GM10847 (cell line): ENCODE data around the gene DMPK.

Experiments used
- POLR2A ChIP-seq: IDR thresholded peaks from 2 replicates; pipeline ENCODE4 v1.6.1; 2011; ENCODE audit not compliant: insufficient read length; ENCODE audit errors: extremely low read depth

Gene DMPK

GRCh38 chr19:45782162-45782691 lies at the start of gene DMPK:
TSS of gene DMPK (minus strand) at chr19:45782490. CDS start at chr19:45782352, 138 bp downstream.
- TF ChIP-seq POLR2A, result no peak

- TF ChIP-seq POLR2A, result no peak
These were observed 46.7 kb upstream of the DMPK start for GRCh38 chr19:45828945-45829344.

GRCh38 chr19:45828523-45828922 lies 46.2 kb upstream of the DMPK start:
- TF ChIP-seq POLR2A, result no peak

- TF ChIP-seq POLR2A, result no peak
These were observed 45.3 kb upstream of the DMPK start for GRCh38 chr19:45827459-45828093.

GRCh38 chr19:45826934-45827333 lies 44.6 kb upstream of the DMPK start:
- no peak for TF ChIP-seq POLR2A

GRCh38 chr19:45825917-45826893 lies 43.9 kb upstream of the DMPK start:
- no peak for TF ChIP-seq POLR2A

- no peak for TF ChIP-seq POLR2A
These were observed 42.9 kb upstream of the DMPK start for GRCh38 chr19:45825263-45825605.

- TF ChIP-seq POLR2A, result no peak
These were observed 42.4 kb upstream of the DMPK start for GRCh38 chr19:45824531-45825262.

- no peak for TF ChIP-seq POLR2A
These were observed 41.8 kb upstream of the DMPK start for GRCh38 chr19:45824041-45824471.

- TF ChIP-seq POLR2A, result no peak
These were observed 40.9 kb upstream of the DMPK start for GRCh38 chr19:45823182-45823581.

- no peak for TF ChIP-seq POLR2A
These were observed 40.4 kb upstream of the DMPK start for GRCh38 chr19:45822716-45823115.

GRCh38 chr19:45821570-45821969 lies 39.3 kb upstream of the DMPK start:
- no peak for TF ChIP-seq POLR2A

GRCh38 chr19:45821103-45821521 lies 38.8 kb upstream of the DMPK start:
- TF ChIP-seq POLR2A, result no peak

GRCh38 chr19:45820413-45821102 lies 38.3 kb upstream of the DMPK start:
- TF ChIP-seq POLR2A, result no peak

- no peak for TF ChIP-seq POLR2A
These were observed 37.5 kb upstream of the DMPK start for GRCh38 chr19:45819769-45820168.

- TF ChIP-seq POLR2A, result no peak
These were observed 35.5 kb upstream of the DMPK start for GRCh38 chr19:45817725-45818301.
